Suppressor macrophage treated with lipopolysaccharide for 1 hour (primary cell): ENCODE results near the gene DBT.
"Not testable (repeated sequence)": the region's sequence is repeated elsewhere in the genome, so short reads cannot be mapped to it uniquely, and the experiment has no call there.

Experiments used
- DNase-seq, 3 donors: peaks; one replicate each; pipeline ENCODE4 v3.0.0-alpha.2; 2020 to 2022

DBT gene

GRCh38 chr1:100249537-100250257 lies at the start of gene DBT:
Gene DBT (minus strand): TSS chr1:100249834. CDS start chr1:100249820, 14 bp downstream.
- DNase-seq: peak; percentile 93 to 94 (median 94)

GRCh38 chr1:100298512-100298911 lies 48.9 kb upstream of the DBT start:
- DNase-seq: no peak

- not testable (repeated sequence) for DNase-seq
These were observed 47.4 kb upstream of the DBT start for GRCh38 chr1:100296997-100297396.

- no peak for DNase-seq
These were observed 46.5 kb upstream of the DBT start for GRCh38 chr1:100296140-100296539.

- DNase-seq: no peak
These were observed 43.1 kb upstream of the DBT start for GRCh38 chr1:100292711-100293110.

GRCh38 chr1:100290291-100290690 lies 40.7 kb upstream of the DBT start:
- no peak for DNase-seq

- DNase-seq: no peak
These were observed 37.5 kb upstream of the DBT start for GRCh38 chr1:100287162-100287561.

- DNase-seq: no peak
These were observed 35.0 kb upstream of the DBT start for GRCh38 chr1:100284591-100284990.

- no peak for DNase-seq
These were observed 30.5 kb upstream of the DBT start for GRCh38 chr1:100279954-100280682.

- no peak for DNase-seq
These were observed 29.8 kb upstream of the DBT start for GRCh38 chr1:100279358-100279923.

GRCh38 chr1:100277866-100278265 lies 28.2 kb upstream of the DBT start:
- peak in 2 of 3 donors; percentile 8 to 30 for DNase-seq

- DNase-seq: no peak
These were observed 18.6 kb upstream of the DBT start for GRCh38 chr1:100268202-100268601.

- DNase-seq: no peak
These were observed 17.6 kb upstream of the DBT start for GRCh38 chr1:100267284-100267683.

GRCh38 chr1:100266741-100267140 lies 17.1 kb upstream of the DBT start:
- DNase-seq: no peak

GRCh38 chr1:100265931-100266740 lies 16.5 kb upstream of the DBT start, which contains the start of gene RTCA:
Gene RTCA (plus strand): TSS chr1:100266216. CDS start chr1:100266376, 160 bp downstream.
- peak; percentile 99 to 100 (median 99) for DNase-seq

- DNase-seq: no peak
These were observed 15.9 kb upstream of the DBT start for GRCh38 chr1:100265562-100265930.

- not testable (repeated sequence) for DNase-seq
These were observed 14.4 kb upstream of the DBT start for GRCh38 chr1:100264081-100264480.

GRCh38 chr1:100261686-100262085 lies 12.1 kb upstream of the DBT start:
- DNase-seq: no peak

- not testable (repeated sequence) for DNase-seq
These were observed 8.8 kb upstream of the DBT start for GRCh38 chr1:100258427-100258826.

- not testable (repeated sequence) for DNase-seq
These were observed 6.6 kb upstream of the DBT start for GRCh38 chr1:100256273-100256672.

GRCh38 chr1:100253552-100253951 lies 3.9 kb upstream of the DBT start:
- no peak for DNase-seq

- no peak for DNase-seq
These were observed 3.3 kb upstream of the DBT start for GRCh38 chr1:100252901-100253300.

- no peak for DNase-seq
These were observed 1.2 kb upstream of the DBT start for GRCh38 chr1:100250807-100251206.
